HG03342 (cell line): Measurements from ENCODE around the gene CBS.
"Not testable (repeated sequence)": the region's sequence is repeated elsewhere in the genome, so short reads cannot be mapped to it uniquely, and the experiment has no call there.

Experiments
- ATAC-seq: cut with Tn5 transposase; IDR thresholded peaks from one replicate; pipeline ENCODE4 v1.9.1; 2021; ENCODE audit warnings: mild to moderate bottlenecking, moderate library complexity; ENCODE audit not compliant: unreplicated experiment

The CBS gene

DNA sequence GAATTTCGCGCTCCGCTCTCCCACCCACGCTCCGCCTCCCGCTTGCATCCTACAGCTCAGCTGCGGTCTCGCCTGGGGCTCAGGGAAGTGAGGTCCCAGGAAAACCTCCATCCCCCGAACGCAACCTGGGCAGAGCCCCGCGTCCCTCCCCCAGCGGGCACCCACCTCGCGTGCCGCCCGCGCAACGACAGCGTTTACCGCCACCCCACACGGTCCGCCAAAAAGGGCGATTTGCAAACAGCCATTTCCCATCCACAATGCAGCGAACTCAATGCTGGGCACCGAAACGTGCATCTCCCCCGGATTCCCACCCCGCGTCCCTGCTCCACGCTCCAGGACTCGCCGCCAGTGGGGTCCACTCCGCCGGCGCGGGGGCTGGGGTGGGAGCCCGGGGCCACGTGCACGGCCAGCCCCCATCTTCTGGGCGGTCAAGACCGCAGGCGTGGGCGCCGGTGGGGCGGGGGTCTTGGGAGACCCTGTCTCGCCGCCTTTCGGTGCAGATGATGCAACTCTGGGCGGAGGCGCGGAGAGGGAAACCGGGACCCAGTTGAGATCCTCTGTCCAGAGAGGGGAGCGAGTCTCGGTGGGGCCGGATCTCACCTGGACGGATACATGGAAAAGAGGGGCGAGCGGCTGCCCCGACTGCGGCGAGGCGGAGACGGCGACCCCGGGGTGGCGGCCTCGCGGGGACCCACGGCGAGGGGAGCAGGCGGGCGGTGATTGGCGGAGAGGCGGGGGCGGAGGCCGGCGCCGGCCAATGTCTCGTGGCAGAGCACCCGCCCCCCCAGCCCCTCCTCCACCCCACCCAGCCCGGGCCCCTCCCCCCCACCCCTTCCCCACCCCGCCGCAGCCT is at the start of gene CBS:
TSS of gene CBS (minus strand) at position 666 of the 853 bp plus-strand sequence. CDS start 3,642 bp downstream, outside the sequence.
- ATAC-seq: not testable (repeated sequence)

DNA sequence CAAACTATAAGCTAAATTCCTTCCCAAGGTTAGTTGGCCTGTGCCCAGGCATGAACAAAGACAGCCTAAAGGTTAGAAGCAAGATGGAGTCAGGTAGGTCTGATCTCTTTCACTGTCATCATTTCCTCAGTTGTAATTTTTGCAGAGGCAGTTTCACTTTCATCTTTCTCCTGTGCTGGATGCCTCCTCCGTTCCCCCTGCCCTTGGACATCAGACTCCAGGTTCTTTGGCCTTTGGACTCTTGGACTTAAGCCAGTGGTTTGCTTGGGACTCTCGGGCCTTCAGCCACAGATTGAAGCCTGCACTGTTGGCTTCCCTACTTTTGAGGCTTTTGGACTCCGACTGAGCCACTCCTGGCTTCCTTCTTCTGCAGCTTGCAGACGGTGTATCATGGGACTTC is 40.3 kb upstream of the CBS start:
- not testable (repeated sequence) for ATAC-seq

DNA sequence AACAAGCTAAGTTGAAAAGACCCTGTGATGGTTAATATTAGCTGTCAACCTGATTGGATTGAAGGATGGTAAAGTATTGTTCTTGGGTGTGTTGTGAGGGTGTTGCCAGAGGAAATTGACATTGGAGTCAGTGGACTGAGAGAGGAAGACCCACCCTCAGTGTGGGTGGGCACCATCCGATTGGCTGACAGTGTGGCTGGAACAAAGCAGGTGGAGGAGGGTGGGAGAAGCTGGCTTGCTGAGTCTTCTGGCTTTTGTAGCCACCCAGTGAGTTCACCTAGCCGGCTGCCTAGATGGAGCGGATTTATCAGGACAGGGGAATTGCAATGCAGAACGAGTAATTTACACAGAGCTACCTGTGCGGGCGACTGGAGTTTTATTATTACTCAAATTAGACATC is 38.8 kb upstream of the CBS start:
- not testable (repeated sequence) for ATAC-seq

DNA sequence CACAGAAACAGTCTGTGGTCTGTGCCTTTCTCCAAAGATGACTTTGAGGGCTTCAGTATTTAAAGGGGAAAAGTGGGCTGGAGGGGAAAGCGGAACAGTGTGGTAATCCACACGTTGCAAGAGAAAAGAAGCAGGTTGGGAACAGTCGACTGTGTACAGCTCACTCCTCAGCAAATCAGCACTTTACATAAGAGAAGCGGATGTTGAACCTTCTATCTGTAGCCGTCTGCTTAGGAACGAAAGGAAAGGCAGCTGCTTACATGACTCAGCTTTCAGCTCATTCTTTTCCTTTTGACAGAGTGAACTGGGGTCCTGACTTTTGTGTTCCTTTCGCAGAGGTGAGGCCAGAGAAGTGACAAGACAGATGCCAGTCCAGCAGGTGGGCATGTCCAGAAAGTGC is 33.4 kb upstream of the CBS start:
- ATAC-seq: not testable (repeated sequence)

DNA sequence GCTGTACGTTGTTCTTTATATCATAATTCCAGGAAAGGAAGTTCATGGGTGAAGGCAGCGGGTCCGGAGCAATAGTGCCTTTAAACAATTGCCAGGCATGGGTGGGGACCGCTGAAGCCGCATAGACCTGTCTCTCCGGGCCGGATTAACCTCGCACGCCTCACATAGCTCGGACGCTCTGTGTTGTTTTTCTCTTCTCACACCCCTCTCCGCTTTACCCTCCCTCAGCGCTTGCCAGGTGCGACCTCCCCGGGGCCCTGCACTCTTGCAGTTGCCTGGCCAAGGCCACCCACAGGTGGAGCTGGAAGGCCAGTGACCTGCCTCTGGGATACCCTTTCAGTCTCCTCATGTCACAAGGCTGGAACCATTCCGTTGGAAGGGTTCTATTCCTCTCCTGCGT is 32.5 kb upstream of the CBS start:
- not testable (repeated sequence) for ATAC-seq

DNA sequence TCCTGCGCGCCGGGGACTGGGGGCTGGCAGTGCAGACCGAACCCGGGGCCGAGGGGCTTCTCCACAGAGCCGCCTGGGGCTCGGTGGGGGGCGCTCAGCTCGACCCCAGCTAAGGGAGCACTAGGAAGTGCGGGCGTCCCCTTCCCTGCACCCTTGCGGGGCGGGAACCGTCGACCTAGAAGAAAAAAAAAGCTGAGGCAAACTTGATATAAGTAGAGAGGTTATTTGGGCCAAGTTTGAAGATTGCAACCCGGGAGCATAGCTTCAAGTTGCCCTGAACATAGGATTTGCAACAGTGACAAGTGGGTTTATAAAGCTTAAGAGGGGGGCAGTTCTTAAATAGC is 32.1 kb upstream of the CBS start:
- peak; percentile 21 for ATAC-seq

DNA sequence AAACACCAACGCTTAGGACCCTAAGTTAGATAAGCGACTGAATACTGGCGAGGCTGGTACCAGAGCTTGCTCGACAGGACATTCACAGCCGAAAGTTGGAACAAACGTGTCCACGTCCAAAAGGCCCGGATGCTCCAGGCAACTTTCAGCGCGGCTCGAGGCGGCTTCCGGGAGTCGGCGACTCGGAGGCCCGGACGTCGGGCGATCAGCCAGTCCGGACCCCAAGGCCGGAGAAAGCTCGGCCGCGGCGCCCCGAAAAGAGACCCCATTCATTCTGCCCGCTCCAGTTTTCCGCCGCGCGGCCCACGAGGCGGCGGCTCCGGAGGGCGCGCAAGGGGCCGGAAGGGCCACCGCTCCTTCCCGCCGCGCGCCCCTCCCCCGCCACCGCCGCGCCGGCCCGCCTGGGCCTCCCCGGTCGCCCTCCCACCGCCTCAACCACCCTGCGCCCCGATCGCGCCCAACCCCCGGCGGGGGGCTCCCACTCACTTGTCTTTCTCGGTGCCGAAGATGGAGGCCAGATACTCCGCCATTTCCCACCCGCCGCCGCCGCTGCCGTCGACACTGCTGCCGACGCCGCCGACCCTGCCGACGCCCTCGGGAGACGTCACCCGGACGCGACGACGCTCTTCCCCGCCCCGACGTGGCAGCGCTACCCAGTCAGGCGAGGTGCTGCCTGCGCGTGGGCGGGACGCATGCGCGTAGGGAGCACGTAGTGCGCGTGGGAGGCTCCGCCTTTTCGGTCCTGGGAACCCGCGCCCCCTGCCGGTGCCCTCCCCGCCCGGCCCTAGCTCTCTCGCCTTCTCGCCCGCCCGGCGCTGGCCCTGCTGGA is 31.5 kb upstream of the CBS start, which contains the start of gene U2AF1:
TSS of gene U2AF1 (minus strand) at position 606 of the 829 bp plus-strand sequence. CDS start at position 530, 76 bp downstream.
- peak; percentile 71 for ATAC-seq

DNA sequence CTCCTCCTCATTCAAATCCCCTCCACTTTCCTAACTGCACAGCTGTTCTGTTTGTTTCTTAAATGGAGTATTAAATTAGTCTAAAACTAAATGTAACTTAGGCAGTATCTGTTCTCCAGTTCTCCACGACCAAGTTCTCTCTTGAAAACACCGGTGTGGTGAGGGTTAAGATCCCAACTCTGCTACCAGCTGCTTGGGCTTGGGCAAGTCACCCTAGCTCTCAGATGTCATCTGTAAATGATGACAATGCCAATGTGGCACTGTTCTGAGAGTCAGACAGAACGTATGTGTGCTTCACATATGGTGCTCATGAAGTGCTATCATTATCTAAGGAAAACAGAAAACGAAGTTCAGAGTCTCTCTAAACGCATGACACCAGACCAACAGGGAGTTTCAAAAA is 29.0 kb upstream of the CBS start:
- not testable (repeated sequence) for ATAC-seq

DNA sequence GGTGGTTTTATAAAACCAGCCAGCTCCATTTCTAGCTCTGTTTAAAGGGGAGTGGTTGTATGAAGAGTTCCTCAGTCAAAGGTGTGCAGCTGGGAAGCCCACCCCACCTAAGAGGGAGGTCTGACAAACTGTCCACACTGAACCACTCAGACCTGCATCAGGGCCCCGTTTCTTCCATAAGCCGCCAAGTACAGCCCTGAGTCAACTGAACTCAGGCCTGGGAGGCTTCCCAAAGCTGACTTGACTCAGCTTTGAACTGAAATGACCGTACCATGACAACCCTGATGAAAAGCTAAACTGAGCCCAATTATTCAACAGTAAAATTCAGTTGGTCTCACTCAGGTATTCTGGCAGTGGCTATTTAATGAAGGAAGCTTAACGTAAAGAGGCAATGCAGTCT is 26.6 kb upstream of the CBS start:
- not testable (repeated sequence) for ATAC-seq

DNA sequence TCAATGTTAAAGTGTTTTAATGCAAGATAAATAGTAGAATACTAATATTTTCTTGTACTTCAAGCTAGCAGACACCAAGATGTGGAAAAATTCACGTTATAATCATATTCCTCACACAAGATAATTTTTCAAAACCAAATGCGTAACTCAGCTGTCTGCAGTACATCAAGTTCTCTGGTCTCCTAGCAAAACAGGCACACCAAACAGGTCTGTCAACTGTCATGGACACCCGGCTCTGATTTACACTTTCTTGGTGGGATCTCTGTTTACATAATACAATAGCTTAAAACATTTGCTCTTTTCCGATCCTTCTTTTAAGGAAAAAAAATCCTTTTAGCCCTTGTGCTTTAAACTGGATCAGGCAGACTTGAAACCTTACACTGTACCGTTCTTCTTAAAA is 26.0 kb upstream of the CBS start:
- not testable (repeated sequence) for ATAC-seq

DNA sequence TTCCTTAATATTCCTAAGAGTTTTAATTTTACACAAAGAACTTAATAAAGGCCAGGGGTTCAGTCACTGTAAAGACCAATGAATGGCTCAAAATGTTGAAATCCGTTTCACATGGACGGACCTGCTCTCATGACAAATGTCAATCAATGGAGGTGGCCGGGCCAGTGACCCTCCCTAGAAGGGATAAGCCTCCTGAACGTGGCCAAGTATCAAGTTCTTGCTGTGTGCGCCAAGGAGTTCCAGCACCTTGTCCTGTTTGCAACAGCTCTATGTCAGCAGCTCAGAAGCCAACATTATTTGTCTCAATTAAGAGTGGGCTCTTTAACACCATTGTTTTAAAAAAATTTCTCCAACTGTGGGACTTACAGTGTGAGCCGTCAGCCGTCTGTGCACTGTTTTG is 25.4 kb upstream of the CBS start:
- not testable (repeated sequence) for ATAC-seq

DNA sequence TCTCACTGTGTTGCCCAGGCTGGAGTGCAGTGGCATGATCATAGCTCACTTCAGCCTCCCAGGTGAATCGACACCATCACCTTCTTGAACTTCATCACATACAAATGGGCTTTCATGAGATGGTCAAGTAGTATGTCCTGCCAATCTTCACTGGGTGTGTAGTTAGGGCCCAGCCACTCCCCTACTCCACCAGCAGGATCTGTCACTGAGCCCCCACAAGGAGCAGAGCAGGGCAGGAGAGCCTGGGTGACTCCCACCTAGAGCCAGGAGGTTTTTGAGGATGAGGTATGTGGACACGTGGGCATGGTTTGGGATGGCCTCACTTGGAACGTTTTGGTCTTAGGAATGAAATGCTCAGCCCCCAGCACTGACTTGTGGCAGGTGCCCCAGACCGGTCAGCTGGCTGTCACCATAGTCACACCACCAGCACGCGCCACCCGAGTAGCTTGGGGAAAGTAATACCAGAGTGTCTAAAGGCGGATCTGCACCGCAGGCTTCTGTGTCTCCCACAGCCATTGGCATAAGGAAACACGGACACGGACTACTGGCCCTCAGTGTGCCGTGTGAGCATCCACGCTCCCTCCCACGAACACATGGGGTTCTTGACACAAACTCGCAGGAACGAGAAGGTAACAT is 16.5 kb upstream of the CBS start:
- not testable (repeated sequence) for ATAC-seq

DNA sequence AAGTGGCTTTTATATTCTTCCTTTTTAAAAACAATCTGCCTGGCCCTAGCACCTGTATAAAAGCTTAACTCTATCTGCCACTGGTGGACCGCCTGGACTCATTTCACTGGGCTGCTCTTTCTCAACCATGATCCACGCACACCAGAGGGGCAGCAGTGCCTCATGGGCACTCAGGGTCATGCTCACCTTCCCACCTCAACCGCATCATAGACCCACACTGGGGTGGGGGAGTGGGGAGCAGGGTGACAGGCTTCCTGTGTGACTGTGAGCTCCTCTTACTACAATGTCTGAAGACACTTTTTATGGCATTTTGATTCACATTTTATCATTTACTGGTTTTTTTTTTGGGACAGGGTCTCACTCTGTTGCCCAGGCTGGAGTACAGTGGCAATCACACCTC is 15.3 kb upstream of the CBS start:
- not testable (repeated sequence) for ATAC-seq

DNA sequence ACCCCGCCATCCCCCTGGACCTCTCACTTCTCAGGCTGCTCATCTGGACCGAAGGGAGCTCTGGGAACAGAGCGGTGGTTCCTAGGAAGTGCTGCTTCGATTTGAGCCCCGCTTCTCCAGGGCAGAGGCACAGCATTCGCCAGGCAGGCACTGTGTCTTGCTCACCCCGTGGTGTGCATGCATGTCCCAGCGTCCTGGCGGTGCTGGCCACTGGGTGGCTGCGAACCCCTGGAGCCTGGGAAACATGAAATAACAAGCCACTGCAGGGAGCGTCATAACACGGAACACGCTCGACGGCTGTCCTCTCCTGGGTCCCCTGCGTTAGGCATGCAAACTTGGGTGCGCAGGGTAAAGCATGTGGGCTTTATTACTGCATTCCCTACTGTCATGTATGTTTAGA is 13.8 kb upstream of the CBS start:
- ATAC-seq: not testable (repeated sequence)

DNA sequence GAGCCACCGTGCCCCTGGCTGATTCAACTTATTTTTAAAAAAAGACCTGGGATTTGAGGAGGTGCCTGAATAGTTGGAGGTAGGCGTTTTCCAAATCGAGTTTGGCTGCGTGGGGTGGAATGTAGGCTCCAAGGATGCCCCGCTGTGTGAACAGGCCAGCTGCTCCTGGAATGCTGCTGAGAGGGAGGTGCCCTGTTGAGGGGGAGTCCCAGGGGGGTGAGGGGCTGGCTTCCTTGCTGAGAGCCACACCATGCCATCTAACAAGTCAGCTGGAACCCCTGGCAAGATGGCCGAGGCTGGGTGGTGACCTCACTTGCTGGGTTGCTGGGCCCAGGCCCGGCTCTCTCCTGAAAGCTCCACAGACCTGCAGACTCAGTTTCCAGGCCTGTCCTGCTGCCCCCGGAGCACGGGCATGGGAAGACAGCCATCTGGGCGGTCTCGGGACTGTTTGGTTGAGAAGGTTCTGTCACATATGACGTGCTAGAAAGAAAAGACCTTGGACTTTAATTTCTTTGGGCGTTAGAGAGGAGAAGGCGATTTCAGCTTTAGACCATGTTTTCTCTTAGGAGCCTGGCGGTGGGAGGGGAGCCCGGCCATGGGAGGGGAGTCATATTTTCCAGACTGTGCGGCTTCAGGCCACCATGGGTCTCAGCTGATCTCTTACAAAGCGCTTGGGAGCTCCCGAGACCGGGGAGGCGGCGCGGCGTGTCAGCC is 7.1 kb upstream of the CBS start:
- ATAC-seq: not testable (repeated sequence)

DNA sequence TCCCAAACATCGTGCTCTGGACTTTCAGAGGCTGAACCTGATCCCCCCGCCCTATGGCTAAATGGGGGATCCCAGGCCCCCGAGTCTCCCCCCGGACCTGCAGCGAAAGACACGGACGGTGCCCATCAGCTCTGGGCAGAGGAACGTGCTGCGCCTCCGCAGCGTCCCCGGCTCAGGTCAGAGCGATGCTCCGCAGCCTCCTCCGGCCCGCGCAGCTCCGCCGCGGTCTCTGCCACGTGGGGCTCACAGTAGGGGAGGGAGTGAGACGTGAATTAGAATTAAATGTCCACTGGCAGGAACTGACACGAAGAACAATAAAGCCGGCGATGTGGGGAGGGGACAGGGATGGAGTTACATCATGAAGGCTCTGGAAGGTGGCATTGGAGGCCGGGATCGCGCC is 1.0 kb upstream of the CBS start:
- not testable (repeated sequence) for ATAC-seq

DNA sequence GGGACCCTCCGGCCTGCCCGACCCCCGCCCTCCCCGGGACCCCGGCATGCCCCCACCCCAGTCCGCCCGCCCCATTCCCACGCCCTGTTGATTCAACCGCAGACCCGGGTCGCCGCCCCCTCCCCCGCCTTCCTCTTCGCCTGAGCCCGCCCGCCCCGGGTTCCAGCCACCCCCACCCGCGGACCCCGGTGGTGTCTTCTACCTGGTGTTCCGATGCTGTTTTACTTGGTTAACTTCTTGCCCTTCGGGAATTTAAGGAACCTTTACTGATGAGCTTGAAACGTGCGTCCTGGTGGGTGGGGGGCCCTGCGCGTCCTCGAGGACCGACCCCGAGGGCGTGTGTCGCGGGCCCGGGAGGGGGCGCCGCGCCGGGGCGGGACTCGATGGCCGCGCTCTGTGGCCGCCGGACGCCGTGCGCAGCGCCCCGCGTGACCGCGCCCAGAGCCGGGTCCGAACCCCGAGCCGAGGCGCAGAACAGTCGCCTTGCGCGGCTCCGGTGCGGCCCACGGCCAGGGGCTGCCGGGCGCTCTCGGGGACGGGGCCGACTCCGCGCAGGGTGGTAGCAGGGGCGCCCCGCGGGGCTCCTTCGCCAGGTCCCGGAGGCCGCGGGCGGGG is 495 bp upstream of the CBS start:
- ATAC-seq: not testable (repeated sequence)

DNA sequence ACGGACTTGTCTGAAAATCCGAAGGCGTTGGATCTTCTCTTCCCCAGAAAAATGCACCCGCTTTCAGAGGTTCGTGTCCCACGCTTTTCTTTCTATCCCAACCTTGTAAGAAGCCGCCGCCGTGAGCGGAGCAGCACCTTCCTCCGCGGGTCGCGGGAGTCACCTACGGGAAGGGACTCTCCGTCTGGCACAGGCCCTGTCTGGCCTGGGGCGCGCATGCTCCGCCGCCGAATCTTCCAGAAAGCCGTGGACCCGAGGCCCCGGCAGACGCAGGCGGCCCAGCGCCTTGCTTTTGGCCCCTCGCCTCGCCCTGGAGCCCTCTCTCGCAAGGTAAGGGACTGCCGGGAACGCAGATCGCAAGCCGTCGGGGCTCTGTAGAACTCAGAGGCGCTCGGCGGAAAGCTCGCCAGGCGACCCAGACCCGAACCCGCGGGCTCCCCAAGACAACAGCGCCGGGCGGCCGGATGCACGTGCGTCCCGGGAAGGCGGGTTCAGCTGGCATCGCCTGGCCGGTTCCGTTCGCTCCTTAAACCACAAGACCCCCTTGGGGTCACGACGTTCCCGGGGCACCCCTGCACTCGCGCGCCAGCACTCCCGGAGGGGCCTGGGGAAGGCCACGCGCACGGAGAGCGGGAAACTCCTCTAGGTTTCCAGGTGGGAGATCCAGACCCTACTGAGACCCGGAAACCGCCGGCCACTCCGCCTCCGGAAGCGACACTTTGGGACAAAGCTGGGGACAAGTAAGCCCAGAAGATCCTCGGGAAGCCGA is 1.1 kb downstream of the CBS start:
- ATAC-seq: not testable (repeated sequence)

DNA sequence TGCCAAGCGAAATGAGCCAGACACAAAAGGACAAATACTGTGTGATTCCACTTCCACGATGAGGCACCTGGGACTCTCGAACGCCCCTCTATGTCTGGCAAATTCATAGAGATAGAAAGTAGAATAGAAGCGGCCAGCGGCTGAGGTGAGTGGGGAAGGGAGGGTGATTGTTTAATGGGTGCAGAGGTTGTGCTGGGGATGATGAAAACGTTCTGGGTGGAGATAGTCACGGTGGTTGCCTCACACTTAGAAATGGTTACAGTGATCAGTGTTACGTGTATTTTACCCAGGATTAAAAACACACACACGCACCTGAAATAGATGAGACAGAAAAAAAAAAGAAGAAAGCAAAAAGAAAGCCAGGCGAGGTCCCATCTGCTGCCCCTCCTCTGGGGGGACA is 2.9 kb downstream of the CBS start:
- not testable (repeated sequence) for ATAC-seq
